Upper lobe of left lung (tissue), 4 donors: ENCODE data around the gene AGGF1.

ENCODE experiments used
- CTCF ChIP-seq, 6 experiments: fragments of 450-650 bp in 4 of 6; fragments of 200-600 bp in 2 of 6; sonication (generic) in 2 of 6; IDR thresholded peaks; one replicate each; pipeline ENCODE4 v1.5.1; 2016 to 2019; ENCODE audit warnings: antibody characterized with exemption in 6 of 6
- POLR2A ChIP-seq, 4 donors: fragments of 450-650 bp; IDR thresholded peaks; one replicate each; pipeline ENCODE4 v1.5.1; 2016 to 2017; ENCODE audit warnings: antibody characterized with exemption in 4 of 4, mild to moderate bottlenecking in 2 of 4
- POLR2AphosphoS5 ChIP-seq, 2 donors: sonication (generic); formaldehyde crosslinking; IDR thresholded peaks; one replicate each; pipeline ENCODE4 v1.5.1; 2017; ENCODE audit warnings: antibody characterized with exemption in 2 of 2

- TF ChIP-seq POLR2A (IDR thresholded peaks at IDR 0.05) (no peak), CTCF (IDR thresholded peaks at IDR 0.05) (no peak), POLR2AphosphoS5 (IDR thresholded peaks at IDR 0.05) (no peak)
These were observed 36.0 kb downstream of the AGGF1 start for GRCh38 chr5:77066184-77066583.
